SH-SY5Y (cell line): ENCODE measurements around the gene POU3F2.

ENCODE experiments used
- GATA2 ChIP-seq: IDR thresholded peaks from 2 replicates; pipeline ENCODE4 v1.6.1; 2011; ENCODE audit warnings: mild to moderate bottlenecking, low read depth, low read length
- GATA3 ChIP-seq: IDR thresholded peaks from 2 replicates; pipeline ENCODE4 v1.6.1; 2011; ENCODE audit warnings: low read depth, mild to moderate bottlenecking, low read length, moderate library complexity

DNA sequence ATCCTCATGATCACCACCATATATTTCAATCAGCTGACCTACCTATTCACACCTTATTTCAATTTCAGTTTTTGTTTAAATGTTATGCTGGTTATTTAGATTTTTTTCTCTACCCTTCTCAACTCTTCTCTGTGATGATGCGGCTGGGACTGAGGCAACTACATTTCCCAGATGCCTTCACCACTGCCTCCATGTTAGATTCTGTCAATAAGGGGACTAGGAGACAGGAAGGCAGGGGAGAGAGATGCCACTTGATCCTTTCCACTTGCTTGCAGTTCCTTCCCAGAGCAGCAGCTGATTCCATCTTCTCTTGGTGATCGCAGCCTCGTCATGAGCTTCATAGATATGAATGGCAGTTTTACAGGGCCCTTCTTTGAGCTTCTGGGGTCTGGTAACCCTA is 33.5 kb upstream of the POU3F2 start:
- TF ChIP-seq GATA2: no peak
- TF ChIP-seq GATA3: no peak
